ENCODE results near the gene PAPOLG.
"Not testable (repeated sequence)": the region's sequence is repeated elsewhere in the genome, so short reads cannot be mapped to it uniquely, and the experiment has no call there.

Gene PAPOLG

GRCh38 chr2:60775048-60775639, 19.1 kb downstream of the PAPOLG start:
- no peak for DNase-seq (ENCODE audit: low spot score)

GRCh38 chr2:60778352-60778751, 22.3 kb downstream of the PAPOLG start:
- no peak for DNase-seq (ENCODE audit: low spot score)

DNA sequence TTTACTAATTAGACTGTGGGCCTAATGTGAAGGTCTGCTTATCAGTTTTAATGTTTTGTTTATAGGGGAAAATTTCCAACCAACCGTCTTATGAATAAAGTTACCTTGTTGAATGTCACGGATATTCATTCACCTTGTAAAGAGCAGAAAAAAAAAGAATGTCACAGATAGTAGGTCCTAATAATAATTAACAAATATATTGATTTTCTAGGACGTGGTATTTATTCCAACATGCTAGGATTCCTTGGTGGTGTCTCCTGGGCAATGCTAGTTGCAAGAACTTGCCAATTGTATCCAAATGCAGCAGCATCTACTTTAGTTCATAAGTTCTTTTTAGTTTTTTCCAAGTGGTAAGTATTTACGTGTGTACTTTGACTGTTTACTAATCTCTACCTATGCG, 23.4 kb downstream of the PAPOLG start:
- DNase-seq (ENCODE audit: low spot score): no peak

GRCh38 chr2:60780721-60781120, 24.7 kb downstream of the PAPOLG start:
- DNase-seq (ENCODE audit: low spot score): no peak

GRCh38 chr2:60793169-60793568, 37.1 kb downstream of the PAPOLG start:
- DNase-seq (ENCODE audit: low spot score): no peak

- DNase-seq (ENCODE audit: low spot score): peak; percentile 33
These were observed 38.3 kb downstream of the PAPOLG start for GRCh38 chr2:60794271-60794863.

- no peak for DNase-seq (ENCODE audit: low spot score)
These were observed 40.8 kb downstream of the PAPOLG start for GRCh38 chr2:60796573-60797509.

DNA sequence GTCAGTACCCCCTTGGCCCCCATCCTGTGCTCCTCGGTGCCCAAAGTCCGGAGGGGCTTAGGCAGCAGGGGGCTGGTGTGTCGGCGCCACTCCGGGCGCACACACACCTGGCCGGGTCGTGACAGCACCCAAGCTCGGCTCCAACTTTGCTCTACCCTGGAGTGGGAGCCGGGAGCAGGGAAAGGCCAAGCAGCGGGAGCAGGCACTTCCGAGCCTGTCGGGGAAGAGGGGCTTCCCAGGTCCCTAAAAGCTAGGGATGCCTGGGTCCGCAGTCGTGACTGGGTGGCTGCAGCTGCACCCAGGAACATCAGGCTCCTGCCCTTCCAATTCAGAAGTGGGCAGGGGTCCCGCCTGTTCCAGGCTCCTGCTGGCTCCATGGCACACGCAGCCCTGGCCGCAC, 48.4 kb downstream of the PAPOLG start:
- no peak for DNase-seq (ENCODE audit: low spot score)

GRCh38 chr2:60806595-60806987, 50.5 kb downstream of the PAPOLG start:
- DNase-seq (ENCODE audit: low spot score): no peak

DNA sequence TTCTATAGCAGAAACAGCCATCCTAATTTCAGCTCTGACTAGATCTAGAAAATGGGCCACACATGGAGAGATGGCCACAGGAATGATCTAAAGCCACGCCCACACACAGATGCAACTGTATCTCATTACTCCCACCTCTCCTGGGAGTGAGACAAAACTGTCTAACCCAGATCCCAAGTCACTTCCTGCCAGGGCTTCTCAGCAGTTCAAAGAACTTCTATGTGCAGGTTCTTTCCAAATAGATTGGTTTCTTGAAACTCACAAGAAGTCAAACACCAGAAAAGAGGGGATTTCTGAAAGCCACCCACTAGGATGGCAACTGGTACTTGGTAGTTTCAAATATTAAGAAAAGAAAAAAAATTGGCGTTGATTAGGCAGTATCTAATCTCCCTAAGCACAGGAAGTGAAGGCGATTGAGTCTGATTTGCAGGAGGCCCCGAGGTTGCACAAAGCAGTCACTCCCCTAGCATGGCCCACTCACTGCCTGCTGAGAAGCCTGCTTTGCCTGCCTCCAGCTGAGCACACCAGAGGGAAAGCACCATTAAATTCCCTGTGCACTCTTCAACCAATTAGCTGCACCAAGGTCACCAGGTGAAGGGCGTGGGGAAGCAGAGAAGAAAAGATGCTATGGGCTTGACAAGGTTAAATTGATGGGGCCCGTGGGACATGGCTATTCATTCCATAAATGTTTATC, 51.1 kb downstream of the PAPOLG start:
- DNase-seq (ENCODE audit: low spot score): peak; percentile 36

GRCh38 chr2:60808330-60808801, 52.3 kb downstream of the PAPOLG start:
- DNase-seq (ENCODE audit: low spot score): no peak

DNA sequence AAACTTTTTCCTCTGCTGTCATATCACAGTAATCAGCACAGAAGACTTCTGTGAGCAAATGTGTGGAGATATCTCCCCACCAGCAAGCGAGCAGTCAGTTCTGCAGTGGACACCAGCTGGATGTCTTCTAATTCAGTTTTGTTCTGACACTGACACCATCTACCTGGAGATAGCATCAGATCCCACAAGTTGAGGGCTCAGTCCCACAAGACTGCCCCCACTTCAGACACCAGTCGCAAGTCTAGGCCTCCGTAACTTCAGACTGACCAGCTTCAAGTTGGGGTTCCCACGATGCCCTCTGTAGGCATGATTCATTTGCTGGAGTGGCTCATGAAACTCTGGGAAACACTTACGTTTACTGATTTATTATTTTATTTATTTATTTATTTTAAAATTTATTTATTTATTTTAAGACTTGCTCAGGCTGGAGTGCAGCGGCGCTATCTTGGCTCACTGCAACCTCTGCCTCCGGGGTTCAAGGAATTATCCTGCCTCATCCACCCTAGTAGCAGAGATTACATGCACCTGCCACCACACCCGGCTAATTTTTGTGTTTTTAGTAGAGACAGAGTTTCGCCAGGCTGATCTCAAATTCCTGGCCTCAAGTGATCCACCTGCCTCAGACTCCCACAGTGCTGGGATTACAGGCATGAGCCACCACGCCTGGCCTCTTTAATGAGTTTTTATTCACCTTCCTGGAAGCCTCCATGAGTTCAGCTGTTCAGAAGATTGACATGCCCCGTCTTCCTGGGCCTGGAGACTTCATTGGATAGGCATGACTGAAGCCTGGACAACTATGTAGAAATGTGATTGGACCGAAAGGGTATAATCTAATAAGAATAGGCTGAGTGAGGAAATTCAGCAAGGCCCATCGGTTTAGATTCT, 55.7 kb downstream of the PAPOLG start:
- no peak for DNase-seq (ENCODE audit: low spot score)

DNA sequence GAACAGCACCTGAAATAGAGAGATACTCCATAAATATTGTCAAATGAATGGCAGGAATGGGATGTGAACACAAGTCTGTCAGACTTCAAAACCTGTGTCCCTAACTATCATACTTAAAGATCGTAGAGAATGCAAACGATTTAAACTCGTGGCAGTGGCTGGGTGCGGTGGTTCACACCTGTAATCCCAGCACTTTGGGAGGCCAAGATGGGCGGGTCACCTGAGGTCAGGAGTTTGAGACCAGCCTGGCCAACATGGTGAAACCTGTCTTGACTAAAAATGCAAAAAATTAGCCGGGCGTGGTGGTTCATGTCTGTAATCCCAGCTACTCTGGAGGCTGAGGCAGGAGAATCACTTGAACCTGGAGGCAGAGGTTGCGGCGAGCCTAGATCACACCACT, 61.1 kb downstream of the PAPOLG start:
- DNase-seq (ENCODE audit: low spot score): not testable (repeated sequence)

- no peak for DNase-seq (ENCODE audit: low spot score)
These were observed 62.2 kb downstream of the PAPOLG start for GRCh38 chr2:60818272-60818671.

- DNase-seq (ENCODE audit: low spot score): no peak
These were observed 63.2 kb downstream of the PAPOLG start for GRCh38 chr2:60819155-60819862.

- no peak for DNase-seq (ENCODE audit: low spot score)
These were observed 63.9 kb downstream of the PAPOLG start for GRCh38 chr2:60819936-60820335.

- no peak for DNase-seq (ENCODE audit: low spot score)
These were observed 64.5 kb downstream of the PAPOLG start for GRCh38 chr2:60820416-60821132.

DNA sequence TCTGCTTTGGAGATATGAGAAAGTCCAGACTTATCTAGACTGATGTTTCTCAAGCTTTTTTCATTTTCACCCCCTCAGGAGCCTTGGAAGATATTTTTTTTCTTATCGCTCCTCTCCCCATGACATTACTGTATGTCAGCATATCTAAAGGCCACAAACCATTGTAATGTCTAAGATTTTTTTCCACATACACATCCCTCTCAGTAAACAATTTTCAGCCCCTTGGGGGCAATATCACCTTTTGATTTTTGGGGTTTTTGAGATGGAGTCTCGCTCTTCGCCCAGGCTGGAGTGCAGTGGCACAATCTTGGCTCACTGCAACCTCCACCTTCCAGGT, 65.0 kb downstream of the PAPOLG start:
- no peak for DNase-seq (ENCODE audit: low spot score)

- no peak for DNase-seq (ENCODE audit: low spot score)
These were observed 65.7 kb downstream of the PAPOLG start for GRCh38 chr2:60821587-60822302.
